ENCODE data around the gene XIST.
A peak's percentile ranks its signal among the peaks of the same experiment; 100 is the strongest.
"Not testable (repeated sequence)": the region's sequence is repeated elsewhere in the genome, so short reads cannot be mapped to it uniquely, and the experiment has no call there.

XIST gene

GRCh38 chrX:73839152-73839551 lies 13.4 kb downstream of the XIST start:
- DNase-seq, result no peak

DNA sequence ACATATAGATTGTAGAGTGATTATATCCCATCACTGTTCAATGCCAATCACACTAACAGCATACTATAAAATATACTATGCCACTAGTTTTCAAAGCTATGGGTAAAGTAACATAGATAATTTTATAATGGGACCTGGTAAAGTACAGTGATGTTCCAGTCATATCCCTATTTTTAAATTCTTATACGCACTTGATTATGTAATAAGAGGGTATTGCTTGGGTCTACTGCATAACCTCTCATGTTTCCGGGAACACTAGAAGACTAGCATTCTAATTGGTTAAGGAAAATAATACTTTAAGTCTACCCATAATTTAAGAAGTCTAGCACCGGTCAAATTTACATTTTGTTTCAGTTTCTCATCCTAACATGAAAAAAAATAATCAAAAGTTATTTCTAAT lies 14.4 kb downstream of the XIST start:
- no peak for DNase-seq

GRCh38 chrX:73836956-73837477 lies 15.5 kb downstream of the XIST start:
- no peak for DNase-seq

DNA sequence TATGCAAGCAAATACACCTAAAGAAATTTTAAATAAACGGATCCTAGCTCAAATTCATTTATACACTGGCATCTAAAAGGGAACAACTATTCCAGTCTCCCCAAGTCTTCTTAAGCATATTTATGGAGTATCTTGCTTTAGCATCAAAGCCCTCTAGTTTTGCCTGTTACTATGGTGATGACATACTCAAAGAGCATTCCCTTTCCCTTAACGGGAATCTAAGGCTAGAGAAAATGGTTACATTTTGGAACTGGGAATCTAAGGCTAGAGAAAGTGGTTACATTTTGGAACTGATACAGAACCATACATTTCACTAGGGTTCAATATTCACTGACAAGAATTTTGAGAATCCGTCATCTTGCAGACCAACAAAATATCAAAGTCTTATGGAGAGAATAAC lies 18.3 kb downstream of the XIST start:
- DNase-seq, result no peak

GRCh38 chrX:73832319-73832718 lies 20.2 kb downstream of the XIST start:
- DNase-seq, result no peak

DNA sequence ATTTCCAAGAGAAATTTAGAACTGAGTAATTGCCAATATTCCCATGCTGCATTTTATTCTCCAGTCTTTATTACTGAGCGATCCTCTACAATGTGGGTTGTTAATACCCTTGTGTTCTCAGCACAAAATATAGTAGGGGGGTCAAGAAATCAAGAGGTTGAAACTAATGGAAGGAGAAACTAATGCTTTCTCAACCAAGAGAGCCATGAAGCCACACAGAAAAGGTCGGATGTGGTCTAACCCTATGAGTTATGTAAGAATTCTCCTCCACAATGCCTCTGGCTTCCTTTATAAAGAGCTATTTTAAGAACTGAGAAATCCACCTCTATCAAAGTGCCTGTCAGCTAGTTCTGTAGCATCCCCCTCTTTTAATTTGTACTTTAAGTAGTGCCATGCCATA lies 21.0 kb downstream of the XIST start:
- no peak for DNase-seq

GRCh38 chrX:73830489-73831414 lies 21.8 kb downstream of the XIST start:
- DNase-seq, result no peak

DNA sequence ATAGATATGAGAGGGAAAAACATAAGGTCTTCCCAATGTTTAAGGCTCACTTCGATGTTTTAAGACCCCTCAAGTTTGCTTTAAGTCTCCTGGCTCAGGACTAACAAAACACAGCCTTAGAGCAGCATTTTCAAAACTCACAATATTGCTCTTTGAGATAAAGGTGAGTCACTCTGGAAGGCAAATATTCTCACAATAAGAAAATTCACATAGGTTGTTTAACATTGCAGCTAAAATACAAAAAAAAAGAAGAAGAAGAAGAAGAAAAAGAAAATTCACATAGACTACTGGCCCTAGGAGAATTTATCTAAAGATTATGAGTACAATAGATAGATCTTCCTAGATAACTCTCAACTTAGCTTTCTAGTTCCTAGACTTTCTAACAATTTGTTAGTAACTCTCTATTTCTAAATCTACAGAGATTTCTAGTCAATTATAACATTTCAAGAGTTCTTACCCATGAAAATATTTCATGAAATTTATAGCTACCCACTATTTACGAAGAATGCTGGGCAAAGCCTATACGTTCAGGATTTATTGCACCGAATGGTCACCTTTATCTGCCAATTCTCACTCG lies 22.5 kb downstream of the XIST start:
- no peak for DNase-seq

DNA sequence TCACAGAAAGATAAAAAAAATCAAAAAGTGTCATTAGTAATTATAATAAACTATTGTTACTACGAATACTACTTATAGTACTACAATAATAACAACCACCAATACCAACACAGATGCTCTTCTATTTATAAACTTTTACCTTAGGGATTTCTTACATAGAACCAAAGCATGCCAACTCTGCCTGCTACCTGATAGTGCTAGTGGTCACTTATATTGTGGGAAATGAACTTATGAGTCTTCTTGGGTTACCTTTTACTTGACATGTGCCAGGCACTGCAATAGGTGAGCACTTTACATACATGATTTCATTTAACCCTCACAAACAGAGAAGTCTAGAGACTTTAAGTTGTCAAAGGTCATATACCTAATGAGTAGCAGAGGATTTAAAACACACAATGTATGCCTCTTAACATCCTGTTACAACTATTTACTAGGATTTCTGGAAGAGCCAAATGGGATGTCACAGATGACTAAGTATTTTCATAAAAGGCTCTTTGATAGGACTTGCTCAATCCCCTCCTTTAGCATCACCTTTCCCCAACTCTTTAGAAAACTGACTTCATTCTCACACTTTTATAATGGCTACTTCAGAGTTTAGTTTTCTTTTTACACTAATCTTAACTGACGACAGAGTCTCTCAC lies 24.3 kb downstream of the XIST start:
- DNase-seq, result no peak

DNA sequence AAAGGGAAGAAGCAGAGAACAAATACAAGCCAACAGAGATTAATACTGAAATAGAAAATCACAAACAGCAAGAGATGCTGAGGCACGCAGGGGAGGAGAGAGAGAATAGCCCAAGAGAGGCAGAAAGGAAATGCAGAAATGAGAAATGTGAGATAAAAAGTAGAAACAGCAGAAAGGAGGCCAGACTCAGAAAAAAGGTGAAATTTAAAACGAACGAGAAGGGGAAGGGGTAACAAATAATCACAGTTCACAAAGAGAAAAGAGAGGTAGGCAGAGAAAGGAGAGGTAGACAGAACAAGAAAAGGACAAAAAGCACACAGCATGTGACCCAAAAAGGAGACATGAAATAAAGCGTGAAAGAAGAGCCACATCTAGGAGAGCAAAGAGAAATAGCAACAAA lies 25.1 kb downstream of the XIST start:
- no peak for DNase-seq

GRCh38 chrX:73826996-73827395 lies 25.5 kb downstream of the XIST start:
- no peak for DNase-seq

DNA sequence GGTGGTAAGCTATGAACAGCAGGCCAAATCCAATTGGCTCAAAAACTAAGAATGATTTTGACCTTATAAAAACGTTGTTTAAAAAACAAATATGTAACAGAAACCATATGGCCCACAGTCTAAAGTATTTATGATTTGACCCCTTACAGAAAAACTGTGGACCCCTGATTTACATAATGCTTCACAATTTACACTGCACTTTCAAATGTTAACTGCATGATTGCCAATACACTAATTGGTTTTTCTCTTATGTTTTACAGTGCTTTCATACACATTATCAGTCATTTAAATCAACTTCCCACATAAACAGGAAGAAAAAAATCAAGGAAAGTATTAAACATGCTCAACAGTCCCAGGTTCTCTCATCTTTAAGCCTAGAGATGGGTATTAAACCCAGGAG lies 26.9 kb downstream of the XIST start:
- no peak for DNase-seq

DNA sequence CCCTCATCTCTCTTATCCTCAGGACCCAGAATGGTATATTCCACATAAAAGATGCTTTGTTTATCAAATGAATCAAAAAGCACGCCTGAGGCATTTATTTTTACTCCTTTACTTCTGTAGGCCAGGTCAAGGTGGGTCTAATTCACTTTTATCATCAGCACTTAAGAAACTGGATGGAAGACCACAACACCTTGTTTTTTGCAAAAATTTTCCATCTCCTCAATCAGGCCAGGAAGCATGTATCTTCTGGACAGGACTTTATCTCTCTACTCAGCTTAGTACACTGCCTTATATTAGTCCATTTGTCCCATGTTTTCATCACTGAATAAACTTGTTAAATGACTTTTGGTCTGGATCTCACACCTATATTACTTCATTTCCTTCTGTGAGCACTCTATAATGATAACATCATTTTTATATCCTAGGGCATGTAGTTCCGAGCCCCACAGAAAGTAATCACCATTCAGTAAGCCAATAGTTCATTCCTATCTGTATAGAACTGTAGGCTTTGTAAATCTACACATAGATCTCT lies 29.0 kb downstream of the XIST start:
- no peak for DNase-seq

DNA sequence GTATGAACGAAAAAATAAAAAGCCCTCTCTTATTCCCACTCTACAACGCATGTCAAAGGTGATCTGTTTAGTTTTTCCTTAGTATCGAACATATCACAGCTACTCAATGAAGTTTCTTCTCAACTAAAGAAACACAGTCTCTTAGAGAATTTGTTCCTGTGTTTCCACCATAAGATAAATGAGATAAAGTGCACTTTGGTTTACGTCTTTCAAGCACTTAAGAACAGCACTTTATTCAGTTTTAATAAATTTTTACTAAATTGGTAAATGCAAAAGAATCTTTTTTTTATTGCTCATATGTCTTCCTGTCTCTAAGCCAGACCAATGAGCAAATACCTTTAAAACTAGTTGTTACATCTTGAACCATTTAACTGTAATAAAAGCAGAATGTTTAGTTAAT lies 29.7 kb downstream of the XIST start:
- no peak for DNase-seq

- no peak for DNase-seq
Observed at GRCh38 chrX:73821921-73822559, 30.5 kb downstream of the XIST start.

GRCh38 chrX:73819864-73820558 lies 32.5 kb downstream of the XIST start:
- not testable (repeated sequence) for DNase-seq

DNA sequence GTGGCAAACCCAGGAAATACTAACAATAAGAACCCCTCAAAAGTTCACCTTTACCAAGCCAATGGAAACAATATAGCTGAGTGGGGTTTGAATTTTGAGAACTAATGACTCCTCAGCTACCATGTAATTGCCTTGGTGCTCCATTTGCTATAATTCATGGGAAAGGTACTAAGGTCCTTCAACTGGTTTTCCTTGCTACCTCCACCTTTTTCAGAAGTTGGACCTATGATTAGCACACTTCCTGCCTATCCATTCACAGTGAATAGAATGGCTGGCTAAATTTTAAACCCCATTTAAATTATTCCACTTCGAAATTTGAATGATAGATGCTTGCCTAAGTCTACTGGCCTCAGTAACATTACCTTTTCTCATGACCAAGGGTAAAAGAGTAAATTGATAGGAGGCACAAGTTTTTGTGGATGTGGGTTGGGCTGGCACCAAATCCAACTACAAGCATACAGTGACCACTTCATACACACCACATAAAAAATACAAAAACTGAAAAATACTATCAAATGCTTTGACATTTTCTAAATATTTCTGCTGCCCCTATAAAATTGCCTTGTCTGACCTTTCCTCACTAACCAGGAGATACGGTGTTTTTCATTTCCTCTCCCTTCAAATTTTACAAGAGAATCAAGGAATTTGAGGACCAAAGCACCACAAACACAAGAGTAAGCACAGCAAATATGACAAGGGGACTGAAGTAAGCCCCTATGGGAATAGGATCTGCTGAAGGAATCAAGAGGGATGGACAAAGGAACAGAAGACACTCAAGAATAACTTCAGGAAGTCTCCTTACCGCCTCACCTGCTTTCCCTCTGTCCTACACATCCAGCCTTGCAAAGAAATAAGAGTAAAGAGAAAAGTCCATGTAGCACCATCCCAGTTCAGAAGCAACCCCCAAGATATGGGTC lies 34.1 kb downstream of the XIST start:
- DNase-seq, result no peak

DNA sequence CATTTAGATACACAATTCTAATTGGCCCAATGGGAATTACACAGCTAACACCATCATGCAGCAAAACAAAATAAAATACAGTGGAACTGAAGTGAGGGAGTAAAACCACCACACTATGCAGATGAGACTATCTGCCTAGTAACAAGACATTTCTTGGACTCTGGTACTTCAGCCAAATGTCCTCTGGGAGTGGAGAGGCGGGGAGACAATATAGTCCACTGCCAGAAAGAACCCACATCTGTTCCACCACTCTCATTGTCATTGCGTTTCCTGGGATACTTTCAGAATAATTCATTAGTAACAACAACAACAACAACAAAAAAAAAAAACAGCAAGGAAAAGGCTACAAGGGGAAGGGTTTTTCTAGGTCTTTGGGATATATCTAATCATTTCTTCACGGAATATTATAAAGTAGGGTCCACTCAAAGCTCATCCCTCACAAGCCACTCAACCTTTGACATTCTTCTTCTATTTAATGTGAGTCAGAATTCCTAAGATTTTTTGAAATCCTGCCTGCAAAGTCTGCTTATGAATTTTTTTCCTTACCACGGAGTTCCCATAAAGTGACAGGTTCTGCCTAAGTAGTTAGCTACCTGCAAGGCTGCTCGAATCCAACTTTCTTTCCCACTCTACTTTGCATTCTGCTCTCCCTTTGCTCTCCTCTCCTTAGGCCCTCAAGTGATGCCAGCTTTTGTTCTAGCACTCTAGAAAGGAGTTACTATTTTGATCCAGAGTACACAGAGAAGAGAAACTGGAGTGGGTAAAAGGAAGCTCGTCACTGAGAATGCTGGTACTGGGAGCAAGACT lies 34.9 kb downstream of the XIST start:
- no peak for DNase-seq

DNA sequence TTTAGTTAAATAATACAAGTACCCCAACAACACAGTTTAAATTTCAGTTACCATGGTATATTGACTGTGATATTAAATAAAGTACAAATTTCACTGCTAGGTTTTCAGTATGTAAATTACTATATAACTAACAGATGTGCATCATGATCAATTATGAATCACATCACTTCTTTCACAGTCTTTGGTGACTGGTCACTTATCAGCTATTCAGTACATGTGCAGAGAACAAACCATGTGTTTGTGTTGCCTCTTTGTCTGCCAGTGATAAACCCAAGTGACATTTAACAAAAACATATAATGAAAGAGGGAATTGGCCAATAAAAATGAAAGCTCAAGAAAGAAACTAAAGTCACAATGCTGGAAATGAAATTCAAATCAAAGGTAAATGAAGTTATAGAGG lies 40.3 kb downstream of the XIST start:
- peak; percentile 11 for DNase-seq

GRCh38 chrX:73804109-73804508 lies 48.4 kb downstream of the XIST start:
- DNase-seq, result not testable (repeated sequence)

All from fibroblast of skin of abdomen (primary cell).